Endothelial cell of umbilical vein (primary cell): ENCODE measurements around the gene LTK. TPM values are rescaled to one million over a fixed set of nuclear protein-coding genes. Genes with fewer than 3 reads are reported as not detected.

Source experiments
- BruUV-seq: library from RNA; stranded (reverse); fragments of 400-500 nt; replicated peaks from 2 replicates; lab custom pipeline; 2021; lab: Mats Ljungman, UMichigan
- CTCF ChIA-PET: fragments of 300-600, 350-600 bp; sonication (Branson Sonifier 250); formaldehyde crosslinking; loops from one replicate; lab custom pipeline; 2021; ENCODE audit warnings: antibody characterized with exemption, inconsistent platforms; lab: Charles Lee
- POLR2A ChIA-PET: fragments of 300-600, 350-600 bp; sonication (Branson Sonifier 250); formaldehyde crosslinking; loops from one replicate; lab custom pipeline; 2021; ENCODE audit warnings: antibody characterized with exemption, inconsistent platforms; lab: Charles Lee
- DNase-seq: peaks from one replicate; pipeline ENCODE4 v3.0.0-alpha.2; 2011; ENCODE audit warnings: low read depth, low spot score
- FAIRE-seq: peaks from 2 replicates; lab custom pipeline; 2011; peaks lifted over from hg19 to GRCh38; lab: Jason Lieb, UNC
- H2AFZ ChIP-seq: 2 replicates; pipeline ENCODE4 v1.6.0; 2012; ENCODE audit warnings: low read depth, low read length, control low read depth, inconsistent platforms
- H3K27ac ChIP-seq: 2 replicates; pipeline ENCODE4 v1.5.1; 2011; ENCODE audit warnings: low read depth, mild to moderate bottlenecking, control low read depth, low read length, moderate library complexity; ENCODE audit not compliant: insufficient read depth
- H3K27me3 ChIP-seq, 2 experiments: 2 replicates each; pipeline versions ENCODE4 v1.6.0 to v1.6.1; 2011; ENCODE audit warnings: low read length in 2 of 2, mixed read lengths in 1 of 2; ENCODE audit not compliant: control insufficient read depth in 2 of 2, insufficient read depth in 2 of 2
- H3K36me3 ChIP-seq, 2 experiments: 2 replicates in 1 of 2; 3 replicates in 1 of 2; pipeline ENCODE4 v1.5.1; 2011; ENCODE audit warnings: low read length in 2 of 2, mild to moderate bottlenecking in 1 of 2, moderate library complexity in 1 of 2; ENCODE audit not compliant: control insufficient read depth in 2 of 2, insufficient read depth in 2 of 2; ENCODE audit errors: extremely low read depth in 1 of 2
- H3K4me1 ChIP-seq: 3 replicates; pipeline ENCODE4 v1.5.1; 2011; ENCODE audit warnings: mild to moderate bottlenecking, low read length; ENCODE audit not compliant: control insufficient read depth, insufficient read depth; ENCODE audit errors: extremely low read depth
- H3K4me2 ChIP-seq: 2 replicates; pipeline ENCODE4 v1.6.1; 2011; ENCODE audit warnings: low read length, control low read depth, mixed read lengths; ENCODE audit not compliant: insufficient read depth
- H3K4me3 ChIP-seq, 3 experiments: fragments of 200-600 bp in 1 of 3; sonication (generic), shearing (Covaris generic) in 1 of 3; replicated peaks in 1 of 3; 2 replicates each; pipeline ENCODE4 v1.5.1; 2011 to 2016; ENCODE audit warnings: control low read depth in 3 of 3, low read length in 3 of 3, mild to moderate bottlenecking in 2 of 3, inconsistent platforms in 1 of 3, low read depth in 1 of 3, moderate library complexity in 1 of 3; ENCODE audit not compliant: insufficient read depth in 1 of 3
- H3K79me2 ChIP-seq: 2 replicates; pipeline ENCODE4 v1.6.0; 2012; ENCODE audit warnings: low read length, inconsistent platforms; ENCODE audit not compliant: control insufficient read depth, insufficient read depth
- H3K9ac ChIP-seq: replicated peaks from 2 replicates; pipeline ENCODE3; 2011; ENCODE audit warnings: low read length, control low read depth; ENCODE audit not compliant: insufficient read depth; ENCODE audit errors: extremely low read depth
- H3K9me1 ChIP-seq: replicated peaks from 3 replicates; pipeline ENCODE4 v1.6.0; 2011; ENCODE audit warnings: mild to moderate bottlenecking, low read length; ENCODE audit not compliant: control insufficient read depth, insufficient read depth; ENCODE audit errors: extremely low read depth
- H3K9me3 ChIP-seq: replicated peaks from 2 replicates; pipeline ENCODE4 v1.5.1; 2012; ENCODE audit warnings: low read length, inconsistent platforms; ENCODE audit not compliant: control insufficient read depth, insufficient read depth
- H4K20me1 ChIP-seq: replicated peaks from 2 replicates; pipeline ENCODE3; 2011; ENCODE audit warnings: mild to moderate bottlenecking, low read length; ENCODE audit not compliant: control insufficient read depth, insufficient read depth; ENCODE audit errors: extremely low read depth
- CTCF ChIP-seq, 2 donors: IDR thresholded peaks; 1 replicate in 1 of 2; 2 replicates in 1 of 2; pipeline ENCODE4 v1.5.1; 2011; ENCODE audit warnings: low read length in 2 of 2, mild to moderate bottlenecking in 2 of 2, moderate library complexity in 2 of 2, control low read depth in 1 of 2, inconsistent platforms in 1 of 2, low read depth in 1 of 2; ENCODE audit not compliant: insufficient read depth in 1 of 2; ENCODE audit errors: extremely low read depth in 1 of 2
- EZH2 ChIP-seq: IDR thresholded peaks from 2 replicates; pipeline ENCODE4 v1.6.1; 2012; ENCODE audit warnings: borderline replicate concordance, low read depth, mild to moderate bottlenecking, moderate library complexity, low read length, inconsistent platforms; ENCODE audit not compliant: severe bottlenecking
- FOS ChIP-seq: IDR thresholded peaks from 2 replicates; pipeline ENCODE4 v1.6.1; 2011; ENCODE audit warnings: mild to moderate bottlenecking, low read length, moderate library complexity, borderline replicate concordance; ENCODE audit not compliant: insufficient read depth
- GATA2 ChIP-seq: IDR thresholded peaks from 2 replicates; pipeline ENCODE4 v1.7.0; 2011; ENCODE audit warnings: low read depth, mild to moderate bottlenecking, moderate library complexity, mixed read lengths, low read length; ENCODE audit not compliant: insufficient read length, insufficient read depth
- JUN ChIP-seq: IDR thresholded peaks from 2 replicates; pipeline ENCODE4 v1.6.1; 2011; ENCODE audit warnings: borderline replicate concordance, low read depth; ENCODE audit not compliant: insufficient read length, insufficient read depth
- MAX ChIP-seq: IDR thresholded peaks from 2 replicates; pipeline ENCODE4 v1.6.1; 2011; ENCODE audit not compliant: insufficient read depth, insufficient read length
- MYC ChIP-seq: IDR thresholded peaks from one replicate; pipeline ENCODE4 v1.6.1; 2011; ENCODE audit warnings: mild to moderate bottlenecking, low read depth, low read length
- POLR2A ChIP-seq: IDR thresholded peaks from 2 replicates; pipeline ENCODE4 v1.6.1; 2012; ENCODE audit warnings: low read depth, mild to moderate bottlenecking, control low read depth, low read length
- POLR2AphosphoS5 ChIP-seq: IDR thresholded peaks from 2 replicates; pipeline ENCODE4 v1.6.1; 2012; ENCODE audit warnings: low read depth, mild to moderate bottlenecking, control low read depth, low read length, moderate library complexity; ENCODE audit not compliant: insufficient read depth
- dilution Hi-C: fragments of 300-500 bp; cut with MboI; formaldehyde crosslinking; loops from one replicate; pipeline ENCODE4 v1.15.0; 2019; ENCODE audit warnings: low sequenced_read_pairs; ENCODE audit not compliant: extremely low pct_ligation_motif_present
- intact Hi-C: fragments of 100-400 bp; cut with micrococcal nuclease; formaldehyde crosslinking; loops from one replicate; pipeline ENCODE4 v1.10.0; 2022
- polyA plus RNA-seq, 4 experiments: library from polyadenylated mRNA; depleted of rRNA in 3 of 4; stranded (reverse) in 3 of 4; unstranded in 1 of 4; fragments of >200 nt; gene quantifications; 2 replicates each; pipeline versions ENCODE4 v1.2.1 to v1.2.3, GENCODE V29; 2011 to 2012; ENCODE audit warnings: missing spikeins in 1 of 4
- total RNA-seq: library from RNA; stranded (reverse); gene quantifications from 2 replicates; pipeline ENCODE4 v1.2.3, GENCODE V29; 2021

The LTK gene
- total and polyA plus RNA-seq, 2 donors (not counting 3 experiments of a cell fraction or from before 2014, with no cell fraction given): 0.15 to 0.17 TPM

- Histone ChIP-seq H3K36me3 (peaks cover 3 to 25% of the 10 kb centered on the region in 2 experiments), H3K9ac (no peak overlapping the region), H3K79me2 (no peaks in the 10 kb centered on the region), H3K4me1 (no peaks in the 10 kb centered on the region), H2AFZ (no peak overlapping the region), H3K4me2 (no peak overlapping the region), H3K27ac (no peak overlapping the region), H3K27me3 (no peaks in the 10 kb centered on the region), H3K9me1 (no peaks in the 10 kb centered on the region), H3K9me3 (no peaks in the 10 kb centered on the region), H4K20me1 (no peaks in the 10 kb centered on the region), H3K4me3 (no peak overlapping the region)
- ChIA-PET POLR2A (no interaction called here), CTCF (interaction anchor here (1.3 kb wide), 1 partner anchor 57 kb away, joined by 5 read pairs; no protein-coding TSS in a partner anchor)
- dilution Hi-C loops: no loop called here
- intact Hi-C loops: no loop called here
- DNase-seq: no peak
- no TSS peak for BruUV-seq
- no peak for FAIRE-seq
- TF ChIP-seq CTCF (IDR thresholded peaks at IDR 0.05; ENCODE audit: extremely low read depth in 1 of 2, insufficient read depth in 1 of 2, low read depth in 1 of 2, low read length in 2 of 2): no peak
- TF ChIP-seq POLR2AphosphoS5: no peak
- no peak for TF ChIP-seq MAX
- no peak for TF ChIP-seq GATA2
- TF ChIP-seq JUN: no peak
- no peak for TF ChIP-seq EZH2
- no peak for TF ChIP-seq FOS
- TF ChIP-seq MYC: no peak
- no peak for TF ChIP-seq POLR2A
These were observed 9.5 kb upstream of the LTK start for GRCh38 chr15:41523097-41523496.
